NCI-H226 (cell line): ENCODE data around the gene RNF166.

Experiments
- DNase-seq: peaks from one replicate; pipeline ENCODE4 v3.0.0-alpha.2; 2015

Gene RNF166

GRCh38 chr16:88722784-88723506 is 16.7 kb upstream of the RNF166 start:
- no peak for DNase-seq

- DNase-seq, result no peak
Observed at GRCh38 chr16:88721815-88722755, 15.9 kb upstream of the RNF166 start.

- no peak for DNase-seq
Observed at GRCh38 chr16:88721236-88721635, 15.0 kb upstream of the RNF166 start.

- no peak for DNase-seq
Observed at GRCh38 chr16:88720396-88720970, 14.3 kb upstream of the RNF166 start.

- DNase-seq, result no peak
Observed at GRCh38 chr16:88719933-88720296, 13.7 kb upstream of the RNF166 start.

DNA sequence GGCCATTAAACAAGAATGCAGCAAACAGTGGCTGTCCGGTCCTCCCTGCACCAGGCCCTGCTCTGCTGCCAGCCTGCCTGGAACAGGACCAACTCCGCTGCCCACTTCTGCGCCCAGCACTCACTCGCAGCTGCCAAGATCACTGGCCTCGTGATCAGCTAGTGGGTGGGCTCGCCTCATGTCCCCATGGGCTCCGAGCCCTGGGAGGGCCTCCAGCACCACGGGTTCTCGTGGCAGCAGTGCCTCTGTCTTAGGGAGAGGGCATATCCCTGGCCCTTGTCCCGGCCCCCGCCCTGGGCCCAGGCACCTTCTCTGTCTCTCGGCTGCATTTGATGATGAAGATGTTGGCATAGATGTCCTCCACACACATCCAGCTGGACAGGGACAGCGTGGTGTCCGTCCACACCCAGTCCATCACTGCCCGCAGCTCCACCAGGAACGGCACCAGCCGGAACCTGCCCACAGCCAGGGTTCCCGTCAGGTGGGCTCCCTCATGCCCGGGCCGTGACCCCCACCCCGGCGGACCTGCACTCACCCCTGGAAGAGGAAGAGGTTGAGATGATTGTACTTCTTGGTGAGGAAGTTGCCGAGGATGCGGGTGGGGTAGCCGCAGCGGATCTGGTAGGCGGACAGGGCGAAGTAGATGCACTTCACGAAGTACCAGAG is 13.2 kb upstream of the RNF166 start:
- no peak for DNase-seq

GRCh38 chr16:88718178-88718577 is 12.0 kb upstream of the RNF166 start:
- no peak for DNase-seq

- no peak for DNase-seq
Observed at GRCh38 chr16:88716601-88717001, 10.4 kb upstream of the RNF166 start.

DNA sequence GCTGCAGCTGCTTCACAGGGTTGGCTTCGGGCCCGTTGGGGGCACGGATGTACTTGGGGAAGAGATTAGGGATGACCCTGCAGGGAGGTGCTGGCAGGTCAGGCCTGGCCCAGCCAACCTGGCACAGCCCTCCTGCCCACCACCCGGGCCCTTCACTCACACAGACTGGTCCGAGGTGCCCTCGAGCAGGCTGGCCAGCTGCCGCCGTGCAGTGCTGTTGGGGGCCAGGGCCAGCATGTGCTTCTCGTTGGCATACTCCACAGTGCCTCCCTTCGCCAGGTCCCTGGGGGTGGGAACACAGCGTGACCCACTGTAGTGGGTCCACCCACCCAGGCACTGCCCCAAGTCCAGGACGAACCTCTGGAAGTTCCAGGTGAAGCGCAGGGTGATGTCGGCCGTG is 10.0 kb upstream of the RNF166 start:
- no peak for DNase-seq

DNA sequence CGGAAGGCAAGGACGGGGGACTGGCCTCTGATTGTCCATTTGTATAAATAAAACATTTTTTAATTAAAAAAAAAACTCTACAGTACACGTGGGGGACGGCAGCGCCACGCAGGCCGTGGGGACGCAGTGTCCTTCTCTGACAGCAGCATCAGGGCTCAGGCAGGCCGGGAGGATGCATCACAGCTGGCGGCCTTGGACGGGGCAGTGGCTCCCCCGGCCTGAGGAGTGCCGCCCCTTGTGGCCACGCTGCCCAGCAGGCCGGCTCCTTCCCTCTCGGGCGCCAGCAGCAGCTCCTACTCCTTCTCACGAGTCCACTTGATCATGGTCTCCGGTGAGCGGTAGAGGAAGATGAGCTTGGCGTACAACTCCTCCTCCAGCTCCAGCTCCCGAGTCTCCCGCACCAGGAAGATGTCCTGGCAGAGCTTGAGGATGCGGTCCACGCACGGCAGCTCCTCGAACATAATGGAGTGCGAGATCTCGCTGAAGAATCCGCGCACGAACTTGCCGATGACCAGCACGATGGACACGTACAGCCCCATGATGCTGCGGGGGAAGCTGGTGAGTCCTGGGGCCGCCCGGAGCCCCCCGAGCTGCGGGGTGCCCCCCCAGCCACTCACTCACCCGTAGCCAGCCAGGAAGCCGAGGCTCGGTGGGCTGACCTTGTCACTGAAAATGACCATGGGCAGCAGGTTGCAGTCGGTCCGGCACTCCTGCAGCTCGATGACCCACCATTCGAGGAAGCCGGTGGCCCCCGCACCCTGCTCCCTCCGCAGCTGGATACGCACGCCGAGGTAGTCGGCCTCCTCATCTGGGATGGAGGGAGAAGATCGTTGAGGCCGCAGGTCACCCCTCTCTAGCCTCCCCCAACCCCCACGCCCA is 9.3 kb upstream of the RNF166 start:
- DNase-seq, result no peak

DNA sequence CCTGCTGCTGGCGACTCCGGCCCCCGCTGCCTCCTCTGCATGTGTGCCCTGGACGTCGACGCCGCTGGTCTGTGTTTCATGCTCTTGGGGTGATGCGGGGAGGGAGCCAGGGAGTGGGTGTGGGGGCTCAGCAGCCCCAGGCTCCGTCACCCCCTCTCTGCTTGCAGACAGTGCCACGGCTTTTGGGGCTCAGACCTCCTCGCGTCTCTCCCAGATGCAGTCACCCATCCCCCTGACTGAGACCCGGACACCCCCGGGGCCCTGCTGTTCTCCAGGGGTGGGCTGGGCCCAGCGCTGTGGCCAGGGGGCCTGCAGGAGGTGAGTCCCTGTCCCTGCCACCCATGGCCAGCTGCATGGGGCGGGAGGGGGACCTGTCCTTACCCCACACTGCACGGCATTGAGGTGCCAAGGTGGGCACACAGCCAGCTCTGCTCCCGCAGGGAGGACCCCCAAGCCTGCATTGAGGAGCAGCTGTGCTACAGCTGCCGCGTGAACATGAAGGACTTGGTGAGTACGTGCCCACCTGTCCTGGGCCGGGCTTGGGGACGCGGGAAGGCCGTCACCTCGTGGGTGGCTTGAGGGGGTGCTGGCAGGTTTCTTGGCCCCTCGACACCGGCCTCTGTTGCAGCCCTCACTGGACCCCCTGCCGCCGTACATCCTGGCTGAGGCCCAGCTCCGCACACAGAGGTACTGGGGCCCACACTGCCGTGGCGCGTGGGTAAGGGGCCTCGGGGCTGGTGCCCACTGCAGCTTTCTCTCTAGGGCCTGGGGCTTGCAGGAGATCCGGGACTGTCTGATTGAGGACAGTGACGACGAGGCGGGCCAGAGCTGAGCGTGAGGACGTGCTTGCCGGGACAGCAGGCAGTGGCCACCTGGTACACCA is 8.5 kb upstream of the RNF166 start:
- DNase-seq, result no peak

DNA sequence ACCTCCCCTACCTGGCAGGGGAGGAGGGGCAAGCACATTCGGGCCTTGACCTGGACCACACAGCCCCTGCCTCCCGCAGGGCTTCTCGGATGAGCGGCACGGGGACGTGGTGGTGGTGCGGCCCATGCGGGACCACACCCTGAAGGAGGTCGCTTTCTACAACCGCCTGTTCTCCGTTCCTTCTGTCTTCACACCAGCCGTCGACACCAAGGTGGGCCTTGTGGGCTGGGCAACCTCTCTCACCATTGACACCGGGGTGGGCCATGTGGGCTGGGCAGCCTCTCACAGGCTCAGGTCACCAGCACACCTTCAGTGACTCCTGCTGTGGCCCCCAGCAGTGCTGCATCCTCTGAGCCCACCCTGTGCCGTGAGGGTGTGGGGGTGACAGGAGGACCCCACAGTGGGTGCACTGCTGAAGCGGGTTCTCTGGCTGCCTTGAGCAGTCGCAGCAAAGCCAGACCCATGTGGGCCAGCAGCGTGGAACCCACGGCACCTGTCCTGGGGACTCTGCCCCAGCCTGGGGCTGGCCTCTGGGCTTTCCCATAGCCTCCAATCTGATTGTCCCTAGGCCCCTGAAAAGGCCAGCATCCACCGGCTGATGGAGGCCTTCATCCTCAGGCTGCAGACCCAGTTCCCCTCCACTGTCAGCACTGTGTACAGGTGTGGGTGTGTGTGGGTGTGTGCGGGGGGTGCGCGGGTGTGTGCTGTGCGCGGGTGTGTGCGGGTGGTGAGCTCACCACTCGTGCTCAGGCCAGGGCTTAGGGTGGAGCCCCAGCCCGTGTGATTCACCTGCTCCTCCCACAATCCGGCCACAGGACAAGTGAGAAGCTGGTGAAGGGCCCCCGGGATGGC is 7.6 kb upstream of the RNF166 start:
- peak; percentile 48 for DNase-seq

DNA sequence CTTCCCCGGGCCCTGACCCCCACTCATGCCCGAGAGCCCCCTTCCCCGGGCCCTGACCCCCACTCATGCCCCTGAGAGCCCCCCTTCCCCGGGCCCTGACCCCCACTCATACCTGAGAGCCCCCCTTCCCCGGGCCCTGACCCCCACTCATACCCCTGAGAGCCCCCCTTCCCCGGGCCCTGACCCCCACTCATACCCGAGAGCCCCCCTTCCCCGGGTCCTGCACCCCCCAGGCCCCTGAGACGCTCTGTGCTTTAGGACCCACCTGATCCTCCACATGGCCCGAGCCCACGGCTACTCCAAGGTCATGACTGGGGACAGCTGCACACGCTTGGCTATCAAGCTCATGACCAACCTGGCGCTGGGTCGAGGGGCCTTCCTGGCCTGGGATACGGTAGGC is 6.8 kb upstream of the RNF166 start:
- DNase-seq, result no peak

DNA sequence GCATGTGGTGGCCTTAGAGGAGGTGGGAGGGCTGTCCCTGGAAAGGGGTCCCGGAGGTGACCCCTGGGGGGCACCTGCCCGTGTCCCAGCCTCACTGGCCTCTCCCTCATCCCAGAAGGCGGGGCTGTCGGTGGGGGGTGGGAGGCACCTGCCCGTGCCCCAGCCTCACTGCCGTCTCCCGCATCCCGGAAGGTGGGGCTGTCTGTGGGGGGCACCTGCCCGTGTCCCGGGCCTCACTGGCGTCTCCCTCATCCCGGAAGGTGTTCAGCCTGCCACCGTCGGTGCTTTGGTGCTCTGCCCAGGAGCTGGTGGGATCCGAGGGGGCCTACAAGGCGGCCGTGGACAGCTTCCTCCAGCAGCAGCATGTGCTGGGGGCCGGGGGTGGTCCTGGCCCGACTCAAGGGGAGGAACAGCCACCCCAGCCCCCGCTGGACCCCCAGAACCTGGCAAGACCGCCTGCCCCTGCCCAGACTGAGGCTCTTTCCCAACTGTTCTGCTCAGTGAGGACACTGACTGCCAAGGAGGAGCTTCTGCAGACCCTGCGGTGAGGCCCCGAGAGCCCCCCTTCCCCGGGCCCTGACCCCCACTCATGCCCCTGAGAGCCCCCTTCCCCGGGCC is 6.3 kb upstream of the RNF166 start:
- no peak for DNase-seq

GRCh38 chr16:88711750-88712340 is 5.6 kb upstream of the RNF166 start:
- no peak for DNase-seq

DNA sequence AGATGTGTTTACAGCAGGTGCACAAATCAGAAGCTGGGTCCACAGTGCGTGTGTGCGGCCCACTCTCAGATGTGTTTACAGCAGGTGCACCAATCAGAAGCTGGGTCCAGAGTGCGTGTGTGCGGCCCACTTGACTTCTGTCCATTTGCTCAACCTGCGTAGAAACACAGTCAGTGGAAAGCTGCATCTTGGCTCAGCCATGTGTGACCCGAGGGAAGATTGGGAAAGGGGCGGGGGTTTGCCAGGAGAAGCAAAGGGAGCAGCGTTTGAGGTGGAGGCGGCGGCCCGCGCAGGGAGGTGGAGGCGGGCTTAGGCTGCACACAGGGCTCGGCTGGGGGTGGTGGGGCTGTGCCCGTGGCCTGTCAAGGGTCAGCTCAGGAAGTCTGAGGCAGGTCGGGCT is 4.3 kb upstream of the RNF166 start:
- no peak for DNase-seq

- peak; percentile 23 for DNase-seq
Observed at GRCh38 chr16:88706965-88707826, 988 bp upstream of the RNF166 start.

- DNase-seq, result no peak
Observed at GRCh38 chr16:88705801-88706228, 393 bp downstream of the RNF166 start.
